ENCODE results near the gene KIF5C.

Gene KIF5C

DNA sequence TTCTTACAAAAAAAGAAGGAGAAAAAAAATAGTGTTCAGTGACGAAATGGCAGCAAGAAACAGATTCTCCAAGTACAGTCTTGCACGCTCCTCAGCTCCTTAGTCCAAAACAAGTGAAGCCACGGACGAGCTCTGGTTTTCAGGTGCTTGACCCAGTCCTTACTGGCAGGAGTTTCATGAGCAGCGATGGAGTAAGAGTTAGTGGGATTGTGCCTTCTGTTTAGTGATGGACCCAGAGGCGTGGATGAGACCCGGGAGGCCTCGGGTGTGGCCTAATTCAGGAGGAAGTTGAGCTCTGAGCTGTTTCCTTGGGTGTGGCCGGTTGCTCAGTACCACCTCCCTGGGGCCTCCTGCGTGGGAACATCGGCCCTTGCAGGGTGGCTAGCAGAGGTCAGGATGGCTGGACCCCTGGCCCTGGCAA is 52.0 kb downstream of the KIF5C start:
- DNase-seq: no peak

DNA sequence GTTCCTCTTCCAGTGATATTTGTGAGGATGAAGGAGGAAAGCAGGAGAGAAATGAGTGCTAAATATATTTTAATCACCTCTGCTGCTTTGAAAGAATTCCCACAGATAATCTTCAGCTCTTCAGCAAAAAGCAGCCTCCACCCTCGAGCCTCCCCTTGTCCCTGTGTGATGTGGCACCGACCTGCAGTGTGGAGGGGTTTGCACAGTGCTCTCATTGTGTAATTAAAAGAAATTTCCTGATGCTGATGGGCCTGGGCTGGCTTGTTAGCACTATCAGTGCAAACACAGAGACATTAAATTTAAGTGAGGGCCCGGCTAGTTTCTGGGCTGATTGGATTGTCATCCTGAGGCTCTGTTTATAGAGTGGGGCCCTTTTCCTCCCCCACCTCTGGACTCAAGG is 53.4 kb downstream of the KIF5C start:
- no peak for DNase-seq

DNA sequence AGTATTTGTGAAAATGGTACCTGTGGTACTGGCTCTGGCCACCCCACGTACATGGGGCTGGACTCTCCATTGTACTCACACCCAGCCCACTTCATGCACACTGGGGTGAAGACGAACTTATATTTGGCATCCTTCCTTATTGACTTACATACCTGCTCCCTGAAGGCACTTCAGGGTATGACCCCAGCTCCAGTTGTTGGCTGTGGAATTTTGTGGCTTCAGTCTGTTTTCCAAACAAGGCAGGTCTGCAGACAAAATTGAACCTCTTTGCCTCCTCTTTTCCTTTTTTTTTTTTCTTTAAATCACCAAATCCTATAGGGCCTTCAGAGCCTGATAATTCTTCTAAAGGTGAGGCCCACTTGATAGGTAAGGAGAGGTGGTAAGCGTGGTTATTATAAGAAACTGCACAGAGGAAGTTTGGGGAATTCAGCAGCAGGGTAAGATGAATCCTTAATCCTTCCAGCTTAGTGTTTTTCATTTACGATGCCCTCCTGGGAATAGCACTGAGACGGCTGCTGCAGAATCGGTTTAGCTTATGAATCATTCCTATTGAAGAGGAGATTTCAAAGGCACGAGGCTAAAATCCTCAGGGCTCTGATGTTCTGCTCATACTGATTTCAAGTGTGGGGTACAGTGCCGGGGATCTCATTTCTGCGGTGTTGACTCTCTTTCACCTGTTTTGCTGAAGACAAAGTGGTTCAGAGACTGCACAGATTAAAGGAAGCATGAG is 55.2 kb downstream of the KIF5C start:
- no peak for DNase-seq

DNA sequence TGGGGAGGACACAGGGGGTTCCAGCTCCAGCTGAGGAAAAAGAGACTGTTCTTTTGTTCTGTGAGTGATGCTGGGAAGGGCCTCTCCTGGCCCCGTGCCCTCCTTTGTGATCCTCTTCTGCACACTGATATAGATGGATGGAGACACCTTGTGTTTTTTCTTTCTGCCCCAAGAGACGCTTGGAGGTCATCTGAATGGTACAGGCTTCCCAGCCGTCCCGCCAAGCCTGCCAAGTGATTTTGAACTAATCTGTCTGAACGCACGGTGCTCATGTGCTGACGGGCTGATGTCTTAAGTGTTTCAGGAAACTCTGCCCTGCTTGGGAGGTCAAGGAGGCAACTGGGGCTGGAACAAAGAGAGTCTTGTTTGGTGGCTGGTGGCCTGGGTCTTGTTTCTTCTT is 57.5 kb downstream of the KIF5C start:
- no peak for DNase-seq

DNA sequence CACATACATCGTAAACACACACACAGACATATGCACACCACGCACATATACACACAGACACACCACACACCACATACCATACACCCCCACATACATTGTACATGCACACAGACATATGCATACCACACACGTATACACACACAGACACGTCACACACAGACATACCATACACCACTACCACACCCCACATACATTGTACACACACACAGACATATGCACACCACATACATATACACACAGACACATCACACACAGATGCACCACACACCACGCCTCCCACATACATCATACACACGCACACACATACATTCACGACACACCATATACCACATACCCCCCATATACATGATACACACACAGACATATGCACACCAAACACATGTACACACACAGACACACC is 58.4 kb downstream of the KIF5C start:
- DNase-seq: no peak

DNA sequence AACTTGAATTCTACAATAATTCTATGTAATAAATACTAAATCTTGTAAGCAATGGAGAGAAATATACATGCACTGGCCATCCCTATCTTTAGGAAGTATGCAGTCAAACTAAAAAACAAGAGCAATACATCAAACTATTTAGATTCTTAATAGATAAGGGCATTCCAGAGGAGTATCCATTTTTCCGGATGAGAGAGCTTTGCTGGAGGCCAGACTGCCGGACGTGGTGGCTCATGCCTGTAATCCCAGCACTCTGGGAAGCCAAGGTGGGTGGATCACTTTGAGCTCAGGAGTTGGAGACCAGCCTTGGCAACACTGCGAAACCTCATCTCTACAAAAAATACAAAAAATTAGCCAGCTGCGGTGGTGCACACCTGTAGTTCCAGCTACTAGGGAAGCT is 60.8 kb downstream of the KIF5C start:
- DNase-seq: no peak

DNA sequence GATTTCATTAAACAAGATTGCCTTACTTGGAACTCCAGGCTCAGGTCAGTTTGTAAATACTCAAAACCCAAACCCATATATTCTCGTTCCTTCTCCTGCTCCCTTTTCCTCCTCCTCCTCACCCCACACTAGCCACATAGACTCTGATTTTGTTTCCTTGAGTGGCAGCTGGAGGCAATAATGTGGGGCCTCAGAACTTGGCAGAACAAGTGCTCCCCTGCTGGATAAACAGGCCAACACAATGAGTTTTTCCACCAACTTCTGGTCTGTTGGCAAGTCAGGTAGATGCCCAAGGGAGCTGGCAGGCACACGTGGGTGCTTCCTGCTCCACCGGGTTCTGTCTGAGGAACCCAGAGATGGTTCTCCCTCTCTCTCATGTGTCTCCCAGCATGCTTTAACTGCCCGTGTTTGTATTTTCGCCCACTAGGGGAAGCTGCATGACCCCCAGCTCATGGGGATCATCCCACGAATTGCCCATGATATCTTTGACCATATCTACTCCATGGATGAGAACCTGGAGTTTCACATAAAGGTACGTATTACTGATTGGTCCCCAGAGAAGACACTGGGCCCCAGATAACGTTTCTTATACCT is 61.9 kb downstream of the KIF5C start:
- no peak for DNase-seq

DNA sequence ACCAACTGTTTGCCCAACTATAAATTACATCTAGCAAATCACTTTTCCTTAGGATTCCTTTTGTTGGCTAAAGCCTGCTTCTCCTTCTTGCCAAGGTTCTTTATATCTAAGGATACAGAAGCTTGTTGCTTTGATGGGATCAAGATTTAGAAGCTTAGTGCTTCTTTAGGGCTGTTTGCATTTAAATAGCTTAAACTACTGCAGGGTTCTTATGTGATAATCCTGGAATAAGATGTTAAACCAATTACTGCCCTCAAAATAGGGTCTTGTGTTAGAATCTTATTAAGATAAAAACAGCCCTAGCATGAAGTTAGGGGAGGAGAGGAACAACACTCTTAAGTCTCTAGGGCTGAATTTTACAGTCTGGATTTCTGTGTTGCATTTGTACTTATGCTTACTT is 64.2 kb downstream of the KIF5C start:
- no peak for DNase-seq

DNA sequence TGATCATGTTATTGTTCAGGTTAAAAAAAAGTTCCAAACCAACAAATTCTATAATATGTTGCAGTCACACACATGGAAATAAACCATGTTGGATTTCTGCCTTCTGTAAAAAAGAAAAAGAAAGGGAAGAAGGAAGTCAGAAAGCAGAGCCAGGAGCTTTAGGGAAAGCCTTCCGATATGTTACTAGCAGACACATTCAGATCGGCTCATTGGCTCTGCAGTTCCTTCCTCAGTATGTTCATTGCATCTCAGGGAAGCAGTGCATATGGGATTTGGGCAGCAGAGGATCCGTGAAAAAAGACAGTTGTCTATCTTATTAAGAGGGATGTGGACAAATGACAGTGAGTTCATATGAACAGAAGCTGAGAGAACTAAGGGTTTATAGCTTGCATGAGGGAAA is 68.1 kb downstream of the KIF5C start:
- DNase-seq: no peak

DNA sequence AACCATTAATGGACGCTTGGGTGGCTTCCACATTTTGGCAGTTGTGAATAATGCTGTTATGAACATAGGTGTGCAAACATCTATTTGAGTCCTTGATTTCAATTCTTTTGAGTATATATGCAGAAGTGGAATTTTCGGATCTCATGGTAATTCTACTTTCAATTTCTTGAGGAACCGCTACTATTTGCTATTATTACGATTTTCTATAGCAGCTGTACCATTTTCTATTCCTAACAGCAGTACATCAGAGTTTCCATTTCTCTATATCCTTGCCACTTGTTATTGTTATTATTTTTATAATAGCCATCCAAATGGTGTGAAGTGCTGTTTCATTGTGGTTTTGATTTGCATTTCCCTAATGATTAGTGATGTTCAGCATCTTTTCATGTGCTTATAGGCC is 69.5 kb downstream of the KIF5C start:
- DNase-seq: no peak

DNA sequence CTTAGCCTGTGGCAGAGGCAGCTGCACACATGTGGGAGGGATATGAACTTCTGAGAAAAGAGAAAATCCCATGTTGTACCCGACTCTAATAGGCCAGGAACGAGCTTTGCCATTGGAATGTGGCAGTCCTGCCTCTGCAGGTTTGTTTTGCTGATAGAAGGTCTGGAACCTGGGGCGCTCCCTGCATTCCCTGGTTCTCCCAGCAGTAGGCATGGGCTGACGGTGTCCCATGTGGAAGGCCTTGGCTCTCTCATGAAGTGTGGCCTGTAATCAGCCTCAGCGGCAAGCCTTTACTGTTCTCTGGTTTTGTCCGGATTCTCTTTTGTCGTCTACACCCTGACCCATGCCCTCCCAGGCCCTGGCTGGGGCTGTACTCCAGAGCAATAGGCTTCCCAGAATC is 72.3 kb downstream of the KIF5C start:
- DNase-seq: no peak

DNA sequence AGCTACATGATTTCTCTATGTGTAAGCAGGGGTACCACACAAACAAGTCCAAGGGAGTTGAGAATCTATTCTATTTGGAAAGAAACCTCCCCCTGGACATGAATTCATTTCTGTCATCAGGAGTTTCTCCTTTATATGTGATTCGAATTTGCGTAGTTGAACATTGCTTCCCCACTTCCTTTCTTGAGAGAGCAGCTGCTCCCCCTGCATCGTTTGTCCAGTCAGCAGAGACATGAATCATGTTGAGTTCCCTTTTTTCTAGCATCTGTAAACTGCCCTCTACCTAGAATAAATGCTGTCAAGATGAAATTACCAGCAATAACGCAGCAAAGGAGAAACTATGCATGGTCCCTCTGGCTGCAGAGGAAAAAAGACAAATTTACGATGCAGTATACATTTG is 73.8 kb downstream of the KIF5C start:
- no peak for DNase-seq

DNA sequence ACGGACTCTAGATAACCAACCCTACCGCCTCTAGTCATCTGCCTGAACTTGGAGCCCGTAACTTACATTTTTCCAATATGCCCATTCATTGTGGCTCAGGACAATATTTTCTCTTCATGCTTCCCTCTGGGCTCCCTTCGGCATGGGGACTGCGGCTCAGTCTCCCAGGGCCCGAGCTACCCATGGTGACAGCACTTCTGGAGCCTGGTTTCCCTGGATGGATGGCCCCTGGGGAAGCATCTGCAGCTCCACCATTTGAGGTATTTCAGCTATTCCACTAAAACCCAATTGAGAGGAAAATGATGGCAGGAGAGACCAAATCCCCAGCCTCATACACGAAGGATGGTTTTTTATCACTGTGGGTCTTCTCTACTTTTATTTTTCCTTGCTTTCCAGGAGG is 74.3 kb downstream of the KIF5C start:
- DNase-seq: no peak

DNA sequence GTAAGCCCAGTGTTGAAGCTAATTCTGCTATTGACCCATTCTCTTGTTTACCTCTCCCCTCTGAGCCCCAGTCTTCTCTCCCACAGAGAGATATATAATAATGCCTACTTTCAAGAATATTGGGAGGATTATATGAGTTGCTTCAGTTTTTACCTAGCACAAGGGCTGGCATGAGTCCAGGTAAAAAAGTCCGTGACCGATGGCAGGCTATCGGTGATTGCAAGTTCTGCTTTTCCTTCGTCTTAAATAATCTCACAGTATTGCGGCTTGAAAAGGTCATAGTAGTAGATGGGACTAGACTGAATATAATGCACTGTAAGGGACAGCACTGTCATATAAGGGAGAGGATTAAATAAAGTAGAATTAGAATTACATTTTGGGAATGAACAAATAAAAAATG is 77.6 kb downstream of the KIF5C start:
- no peak for DNase-seq

DNA sequence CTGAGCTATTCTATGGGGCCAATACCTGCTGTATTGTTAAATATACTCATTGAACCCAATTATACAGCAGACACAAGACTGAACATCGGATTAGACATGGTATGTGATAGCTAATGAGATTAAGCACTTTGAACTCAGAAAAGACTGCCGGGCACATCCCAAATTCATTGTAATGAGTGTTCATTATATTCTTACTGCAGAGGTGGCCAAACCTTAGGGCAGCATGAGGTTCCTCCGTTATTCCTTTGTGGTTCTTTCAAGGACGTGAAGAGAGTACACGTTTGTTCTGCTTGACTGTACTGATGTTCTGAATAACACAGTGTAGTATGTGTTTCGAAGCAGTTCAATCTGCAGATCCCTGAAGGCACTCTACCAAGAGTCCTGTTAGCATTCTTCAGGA is 78.4 kb downstream of the KIF5C start:
- no peak for DNase-seq

DNA sequence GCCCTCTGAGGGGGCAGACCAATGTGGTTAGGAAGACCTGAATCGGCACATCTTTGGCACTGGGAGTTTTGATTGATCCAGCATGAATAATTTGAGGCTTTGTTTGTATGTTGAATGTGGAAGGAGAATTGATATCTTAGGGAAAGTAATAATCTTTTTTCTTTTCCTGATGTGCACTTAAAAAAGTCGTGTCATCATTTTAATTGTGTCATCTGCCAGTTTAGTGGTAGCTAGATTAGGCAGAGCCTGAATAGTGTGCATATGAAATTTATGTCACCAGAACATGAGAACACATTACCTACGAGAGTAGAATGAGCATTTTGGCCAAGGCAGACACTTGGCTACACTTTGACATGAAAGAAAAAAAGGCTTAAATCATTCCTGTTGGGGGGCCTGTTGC is 79.5 kb downstream of the KIF5C start:
- DNase-seq: no peak

DNA sequence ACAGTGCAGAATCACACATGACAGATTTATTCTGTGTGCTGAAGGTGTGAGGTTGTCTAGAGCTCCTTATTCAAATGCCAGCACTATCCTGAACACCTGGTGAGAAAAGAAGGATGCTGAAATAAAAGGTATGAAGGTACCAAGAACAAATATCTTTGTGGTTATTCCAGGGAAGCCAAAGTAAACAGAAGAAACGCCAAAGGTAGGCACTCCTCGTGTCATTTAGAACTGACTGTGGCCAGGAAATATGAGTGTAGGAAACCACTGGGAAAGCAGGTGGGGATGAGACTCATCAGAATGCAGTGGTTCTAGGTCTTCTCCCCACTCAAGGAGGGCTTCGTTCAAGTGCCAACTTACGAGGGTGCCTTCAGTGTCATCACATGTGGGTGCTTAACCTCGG is 80.8 kb downstream of the KIF5C start:
- DNase-seq: no peak

DNA sequence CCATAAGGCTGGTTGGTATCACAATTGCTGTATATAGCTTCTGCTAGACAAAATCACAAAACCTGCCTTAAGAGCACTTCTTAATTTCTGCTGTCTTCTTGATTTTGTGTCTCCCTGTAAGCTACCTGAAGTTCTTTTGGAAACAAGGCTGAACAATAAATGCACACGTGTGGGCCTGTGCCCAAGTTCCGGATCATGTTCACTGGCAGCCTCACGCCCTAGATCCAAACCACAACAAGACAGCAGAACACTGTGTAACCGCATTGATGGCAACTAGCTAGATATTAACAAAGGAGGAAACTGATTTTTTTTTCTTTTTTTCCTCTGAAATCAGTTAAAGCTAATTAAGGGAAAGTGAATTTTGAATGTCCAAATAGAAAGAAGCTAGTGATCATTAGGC is 82.0 kb downstream of the KIF5C start:
- no peak for DNase-seq

DNA sequence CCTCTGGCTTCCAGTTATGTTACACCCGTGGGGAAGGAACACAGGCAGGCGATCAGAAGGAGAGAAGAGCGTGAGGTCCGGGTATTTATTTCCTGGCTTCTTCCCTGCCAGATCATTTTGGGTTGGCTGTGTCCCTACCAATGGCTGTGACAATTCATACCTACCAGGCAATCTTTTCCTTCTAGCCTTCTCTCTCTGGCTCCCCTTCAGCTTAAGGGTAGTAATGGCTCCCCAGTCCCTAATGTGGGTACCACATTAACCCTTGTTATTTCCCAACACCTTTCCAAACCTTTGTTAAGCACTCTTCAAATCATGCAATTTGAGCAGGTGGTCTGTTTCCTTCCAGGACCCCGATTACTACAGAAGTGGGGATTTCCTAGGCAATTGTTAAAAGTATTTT is 84.7 kb downstream of the KIF5C start:
- no peak for DNase-seq

DNA sequence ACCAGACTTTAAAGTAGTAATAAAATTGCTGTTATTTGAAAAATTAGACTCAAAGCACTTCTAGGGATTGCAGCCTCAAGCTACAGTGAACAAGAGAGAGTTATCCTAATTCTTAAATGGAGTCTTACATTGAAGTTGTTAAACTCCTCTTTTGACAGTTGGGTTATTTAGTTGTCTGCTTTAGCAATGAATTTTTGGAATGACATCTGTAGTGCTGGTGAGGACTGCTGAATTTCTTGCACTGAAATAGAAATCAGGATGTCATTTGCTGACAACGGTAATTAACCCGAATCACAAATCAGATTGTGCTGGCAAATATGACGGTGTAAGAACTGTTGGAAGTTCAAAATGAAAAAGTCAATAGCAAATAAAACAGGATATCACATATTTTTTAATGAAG is 85.5 kb downstream of the KIF5C start:
- no peak for DNase-seq

DNA sequence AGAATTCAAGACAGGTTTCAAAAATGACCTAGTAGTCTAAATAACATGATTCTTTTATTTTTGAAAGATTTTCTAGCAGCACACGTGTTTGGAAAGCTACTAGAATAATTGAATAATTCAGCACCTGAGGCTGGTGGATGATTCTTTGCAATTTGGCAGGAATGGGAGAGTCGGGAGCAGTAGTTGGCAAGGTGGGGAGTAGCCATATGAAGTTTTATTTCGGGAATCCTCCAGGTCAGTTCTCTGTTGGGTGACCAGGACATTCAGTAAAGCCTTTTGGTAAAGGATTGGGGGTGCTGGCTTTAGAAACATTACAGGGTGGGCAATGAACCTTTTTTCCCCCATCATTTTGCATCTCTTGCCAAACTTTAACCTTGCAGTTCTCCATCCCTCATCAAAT is 88.4 kb downstream of the KIF5C start:
- DNase-seq: no peak

DNA sequence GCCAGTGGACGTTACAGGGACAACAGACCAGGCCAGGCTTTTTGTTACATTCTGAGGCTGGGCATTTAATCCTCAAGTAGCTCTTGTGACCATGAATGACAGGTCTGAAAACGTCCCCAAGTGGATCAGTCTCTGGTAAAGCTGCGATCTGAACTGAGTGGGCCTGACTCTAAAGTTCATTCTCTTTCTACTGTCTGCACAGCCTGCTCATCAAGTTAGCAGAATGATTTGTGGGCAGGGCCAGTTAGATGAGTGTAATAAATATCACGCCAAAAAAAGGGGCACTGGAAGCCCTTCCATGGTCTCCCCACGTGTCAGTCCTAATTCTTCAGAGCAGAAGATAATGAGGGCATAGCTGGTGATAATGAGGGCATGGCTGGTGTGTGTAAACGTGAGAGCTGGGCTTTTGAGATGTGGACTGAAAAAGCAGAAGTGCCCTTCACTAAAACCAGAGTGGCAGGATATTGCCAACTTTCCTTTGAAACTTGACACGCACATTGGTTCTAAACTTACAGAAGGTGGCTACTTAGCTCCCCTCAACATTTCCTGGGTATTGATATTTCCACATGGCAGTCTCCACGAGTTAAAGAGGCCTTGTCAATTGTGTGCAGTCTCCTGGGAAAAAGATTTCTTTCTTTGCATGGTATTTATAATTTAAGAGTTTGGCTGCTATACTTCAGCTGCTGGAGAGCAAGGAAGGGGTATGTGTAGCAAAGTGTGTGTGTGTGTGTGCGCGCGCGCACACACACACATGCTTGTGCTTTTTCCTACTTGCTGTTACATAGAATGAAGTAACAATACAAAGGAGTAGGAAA is 90.8 kb downstream of the KIF5C start:
- DNase-seq: no peak

DNA sequence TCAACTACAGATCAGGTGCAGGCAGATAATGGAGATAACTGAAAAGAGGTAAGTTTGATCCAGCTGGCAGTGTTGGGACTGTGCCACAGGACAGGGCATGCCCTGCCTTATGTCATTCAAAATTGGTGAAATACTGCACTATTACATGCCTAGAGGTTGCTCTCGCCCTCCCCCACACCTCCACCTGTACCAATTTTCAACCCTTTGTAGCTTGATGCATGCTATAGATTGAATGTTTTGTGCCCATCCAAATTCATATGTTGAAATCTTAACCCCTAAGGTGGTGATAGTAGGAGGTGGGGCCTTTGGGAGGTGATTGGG is 91.4 kb downstream of the KIF5C start:
- no peak for DNase-seq

DNA sequence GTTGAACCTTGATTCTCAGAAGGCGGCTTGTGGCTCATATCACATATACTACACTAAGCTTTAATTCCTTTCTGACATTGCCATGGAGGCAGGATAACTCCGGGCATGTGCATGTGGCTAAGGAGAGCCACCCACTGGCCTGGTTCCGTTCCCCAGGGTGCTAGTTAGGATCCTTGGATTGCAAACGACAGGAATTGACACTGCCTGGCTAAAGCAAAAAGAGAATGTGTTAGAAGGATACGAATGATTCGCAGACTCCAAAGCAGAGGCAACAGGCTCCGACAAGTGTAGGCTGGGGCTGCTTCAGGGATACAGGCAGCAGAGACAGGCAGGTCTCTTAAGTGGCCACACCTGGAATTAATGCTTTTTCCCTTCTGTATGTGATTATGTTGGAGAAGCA is 92.0 kb downstream of the KIF5C start:
- DNase-seq: no peak

DNA sequence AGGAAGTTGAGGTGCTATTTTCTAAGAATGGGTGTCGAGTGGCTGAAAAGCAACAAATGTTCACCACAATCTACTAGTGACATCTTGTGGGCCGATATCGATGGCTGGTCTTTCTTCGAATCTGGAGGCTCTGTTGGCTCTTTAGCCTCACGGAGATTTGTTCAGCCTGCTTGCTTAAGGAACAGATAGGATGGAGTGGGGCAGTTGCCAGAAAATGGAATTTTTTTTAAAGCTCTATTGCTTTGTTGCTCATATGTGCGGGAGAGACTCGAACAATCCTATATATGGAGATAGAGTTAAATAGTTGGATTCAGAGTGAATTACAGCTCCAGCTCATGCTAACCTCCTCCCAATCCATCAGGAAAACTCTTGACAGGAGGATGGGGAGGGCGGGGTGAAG is 92.6 kb downstream of the KIF5C start:
- DNase-seq: no peak
